Ascending aorta (tissue), 2 donors: ENCODE measurements around the gene CKLF. TPM values are rescaled to one million over a fixed set of nuclear protein-coding genes. Genes with fewer than 3 reads are reported as not detected.
A peak's percentile ranks its signal among the peaks of the same experiment; 100 is the strongest.

Source experiments
- DNase-seq, 2 donors: peaks; one replicate each; pipeline ENCODE4 v3.0.0-alpha.2; 2019; ENCODE audit warnings: low spot score in 2 of 2
- H3K27ac ChIP-seq, 2 donors: fragments of 200-600 bp; sonication (generic); one replicate each; pipeline ENCODE4 v1.5.1; 2016 to 2017; ENCODE audit warnings: mild to moderate bottlenecking in 1 of 2
- H3K27me3 ChIP-seq: fragments of 200-600 bp; sonication (generic); one replicate; pipeline ENCODE4 v1.5.1; 2017
- H3K36me3 ChIP-seq, 2 donors: fragments of 200-600 bp; sonication (generic); one replicate each; pipeline ENCODE4 v1.5.1; 2016
- H3K4me1 ChIP-seq, 2 donors: fragments of 200-600 bp; sonication (generic); one replicate each; pipeline ENCODE4 v1.5.1; 2016 to 2017; ENCODE audit warnings: mild to moderate bottlenecking in 1 of 2
- H3K4me3 ChIP-seq, 2 donors: fragments of 200-600 bp; sonication (generic); one replicate each; pipeline ENCODE4 v1.5.1; 2016 to 2017; ENCODE audit warnings: mild to moderate bottlenecking in 1 of 2
- H3K9me3 ChIP-seq, 2 donors: fragments of 200-600 bp; sonication (generic); one replicate each; pipeline ENCODE4 v1.5.1; 2016
- CTCF ChIP-seq, 3 experiments: fragments of 200-600 bp in 2 of 3; fragments of 450-650 bp in 1 of 3; sonication (generic) in 2 of 3; IDR thresholded peaks; one replicate each; pipeline ENCODE4 v1.5.1; 2016 to 2019; ENCODE audit warnings: antibody characterized with exemption in 3 of 3, mild to moderate bottlenecking in 1 of 3, moderate library complexity in 1 of 3
- intact Hi-C: fragments of 100-400 bp; cut with DNase I; formaldehyde crosslinking; loops from one replicate; pipeline ENCODE4 v1.15.1; 2023
- total RNA-seq: library from RNA; depleted of rRNA; stranded (reverse); fragments of >200 nt; gene quantifications from one replicate; pipeline ENCODE4 v1.1.0, GENCODE V29; 2016

The CKLF gene
- total RNA-seq, 1 donor from 2014 or later = not detected

DNA sequence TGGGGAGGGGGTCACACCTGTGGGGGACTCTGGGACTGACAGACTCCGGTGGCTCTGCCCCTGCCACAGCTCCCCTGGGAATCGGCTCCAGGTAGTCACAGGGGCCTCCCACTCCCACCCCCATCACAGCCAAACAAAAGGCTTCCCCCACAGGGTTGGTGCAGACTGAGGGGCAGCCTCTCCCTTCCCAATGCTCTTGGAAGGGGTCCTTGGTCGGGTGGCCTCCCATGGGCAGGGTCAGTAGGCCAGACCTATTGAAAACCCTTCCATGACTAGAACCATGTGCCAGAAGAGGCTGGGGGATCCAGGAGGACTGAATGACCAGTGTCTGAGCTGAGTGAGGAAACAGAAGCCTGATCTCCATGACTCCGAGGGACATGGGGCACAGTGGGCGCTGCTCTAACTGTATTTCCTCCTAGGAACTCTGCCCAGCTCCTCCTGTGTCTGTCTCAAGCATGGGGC is 31.1 kb upstream of the CKLF start:
- Histone ChIP-seq H3K36me3 (peaks cover 15% of the 10 kb centered on the region in 2 donors), H3K27ac (peak overlapping the region; percentile 98 to 99), H3K27me3 (no peaks in the 10 kb centered on the region), H3K4me3 (no peak overlapping the region), H3K4me1 (peaks cover 14 to 31% of the 10 kb centered on the region in 2 donors), H3K9me3 (no peaks in the 10 kb centered on the region)
- TF ChIP-seq CTCF (IDR thresholded peaks at IDR 0.05) = no peak
- intact Hi-C loops = no loop called here
- DNase-seq = no peak

DNA sequence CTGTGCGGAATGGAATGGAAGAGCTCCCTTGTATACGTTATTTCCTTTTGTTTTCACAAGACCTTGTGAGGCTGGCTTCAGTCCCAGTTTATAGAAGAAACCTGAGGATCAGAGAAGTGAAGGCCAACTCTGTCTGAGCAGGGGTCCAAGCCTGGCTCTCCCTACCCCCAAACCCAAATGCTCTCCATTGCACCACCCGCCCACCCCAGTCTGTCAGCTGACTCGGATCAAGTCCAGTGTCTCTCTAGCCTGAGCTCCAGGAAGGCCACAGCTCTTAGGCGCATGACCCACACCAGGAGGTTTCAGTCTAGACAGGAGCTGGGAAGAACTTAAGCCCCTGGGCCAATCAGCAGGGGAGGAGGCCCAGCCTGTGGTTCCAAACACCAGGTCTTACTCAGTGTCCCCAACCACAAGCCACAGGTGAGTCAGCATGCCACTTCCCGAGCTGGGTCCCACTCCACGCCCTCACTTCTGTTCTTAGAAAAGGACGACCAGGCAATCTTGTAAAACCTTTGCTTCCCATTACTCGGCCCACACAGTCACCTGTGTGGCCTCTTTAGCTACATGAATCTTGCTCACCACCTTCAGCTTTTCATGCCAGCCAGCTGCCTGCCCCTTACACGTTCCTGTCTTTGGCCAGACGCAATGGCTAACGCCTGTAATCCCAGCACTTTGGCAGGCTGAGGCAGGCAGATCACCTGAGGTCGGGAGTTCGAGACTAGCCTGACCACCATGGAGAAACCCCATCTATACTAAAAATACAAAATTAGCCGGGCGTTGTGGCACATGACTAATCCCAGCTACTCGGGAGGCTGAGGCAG is 30.2 kb upstream of the CKLF start:
- no peak overlapping the region for H3K4me3 ChIP-seq
- no peaks in the 10 kb centered on the region for H3K27me3 ChIP-seq
- no peaks in the 10 kb centered on the region for H3K9me3 ChIP-seq
- DNase-seq = no peak
- H3K36me3 ChIP-seq = peaks cover 19 to 24% of the 10 kb centered on the region in 2 donors
- no peak for TF ChIP-seq CTCF (IDR thresholded peaks at IDR 0.05)
- H3K27ac ChIP-seq = peak overlapping the region; percentile 98 to 99
- H3K4me1 ChIP-seq = peaks cover 9 to 26% of the 10 kb centered on the region in 2 donors
- intact Hi-C loops = no loop called here

GRCh38 chr16:66522816-66523590 is 29.4 kb upstream of the CKLF start:
- Histone ChIP-seq H3K36me3 (peaks cover 23 to 31% of the 10 kb centered on the region in 2 donors), H3K4me3 (no peak overlapping the region), H3K27me3 (no peaks in the 10 kb centered on the region), H3K4me1 (peaks cover 2 to 18% of the 10 kb centered on the region in 2 donors), H3K27ac (peak overlapping the region; percentile 98 to 99), H3K9me3 (no peaks in the 10 kb centered on the region)
- intact Hi-C loops = no loop called here
- no peak for DNase-seq
- no peak for TF ChIP-seq CTCF (IDR thresholded peaks at IDR 0.05)

DNA sequence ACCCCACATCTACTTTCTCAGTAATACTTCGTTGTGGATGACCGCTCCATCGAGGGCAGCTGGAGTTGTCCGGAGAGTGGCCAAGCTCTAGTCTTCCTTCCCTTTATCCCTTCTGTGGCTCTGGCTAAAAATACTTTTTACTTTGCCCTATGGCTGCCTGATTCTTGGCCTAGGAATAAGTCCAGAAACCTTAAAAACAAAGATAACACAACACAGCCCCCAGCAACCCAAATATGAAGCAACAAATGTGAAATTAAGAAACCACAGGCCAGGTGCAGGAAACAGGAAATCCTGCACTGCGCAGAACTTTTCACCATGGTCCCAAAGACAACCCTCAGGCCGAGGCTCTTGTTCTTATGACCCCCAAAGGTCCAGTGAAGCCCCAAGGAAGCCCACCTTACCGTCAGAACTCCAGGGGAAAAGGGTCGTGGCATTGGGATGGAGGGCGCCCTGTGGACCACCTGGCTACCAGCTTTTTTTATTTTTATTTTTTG is 28.5 kb upstream of the CKLF start:
- Histone ChIP-seq H3K4me1 (peaks cover 0 to 14% of the 10 kb centered on the region in 2 donors), H3K27me3 (no peaks in the 10 kb centered on the region), H3K9me3 (no peaks in the 10 kb centered on the region), H3K4me3 (no peak overlapping the region), H3K36me3 (peaks cover 32 to 41% of the 10 kb centered on the region in 2 donors), H3K27ac (peak overlapping the region; percentile 98 to 99)
- no peak for DNase-seq
- intact Hi-C loops = no loop called here
- no peak for TF ChIP-seq CTCF (IDR thresholded peaks at IDR 0.05)

GRCh38 chr16:66524601-66525164 is 27.7 kb upstream of the CKLF start:
- TF ChIP-seq CTCF (IDR thresholded peaks at IDR 0.05) = peak in 1 of 3 experiments; percentile 15

More at GRCh38 chr16:66524601-66525164, 27.7 kb upstream of the CKLF start:
- no peaks in the 10 kb centered on the region for H3K9me3 ChIP-seq
- peak overlapping the region; percentile 42 to 98 for H3K27ac ChIP-seq
- peaks cover 40 to 48% of the 10 kb centered on the region in 2 donors for H3K36me3 ChIP-seq
- no peaks in the 10 kb centered on the region for H3K27me3 ChIP-seq
- peak in 1 of 2 donors; percentile 70 for DNase-seq
- intact Hi-C loops = no loop called here
- H3K4me3 ChIP-seq = no peak overlapping the region
- H3K4me1 ChIP-seq = peaks cover 0 to 14% of the 10 kb centered on the region in 2 donors
